GM12878 (cell line): ENCODE data around the gene MISP3. TPM values are rescaled to one million over a fixed set of nuclear protein-coding genes. Genes with fewer than 3 reads are reported as not detected.

Experiments
- BACH1 ChIP-seq: fragments of 450-650 bp; IDR thresholded peaks from 2 replicates; pipeline ENCODE4 v1.6.1; 2017; ENCODE audit warnings: mild to moderate bottlenecking, borderline replicate concordance
- BMI1 ChIP-seq: fragments of 450-650 bp; IDR thresholded peaks from 2 replicates; pipeline ENCODE4 v1.6.1; 2016; ENCODE audit warnings: mild to moderate bottlenecking, moderate library complexity, borderline replicate concordance
- CREM ChIP-seq: IDR thresholded peaks from 2 replicates; pipeline ENCODE4 v1.6.1; 2014; ENCODE audit warnings: antibody characterized with exemption, low read depth
- ESRRA ChIP-seq: IDR thresholded peaks from 2 replicates; pipeline ENCODE4 v1.6.1; 2012; ENCODE audit warnings: mild to moderate bottlenecking, low read length, improper control_type of control experiment
- ETV6 ChIP-seq, 2 experiments: fragments of 450-650 bp in 1 of 2; IDR thresholded peaks in 1 of 2; conservative IDR thresholded peaks in 1 of 2; 2 replicates each; pipeline ENCODE4 v1.6.1; 2014; ENCODE audit warnings: antibody characterized with exemption in 1 of 2, borderline replicate concordance in 1 of 2, low read depth in 1 of 2, mild to moderate bottlenecking in 1 of 2, moderate library complexity in 1 of 2
- HDAC6 ChIP-seq: fragments of 200-600 bp; sonication (generic); IDR thresholded peaks from one replicate; pipeline ENCODE4 v1.8.0; 2017; ENCODE audit warnings: antibody characterized with exemption; ENCODE audit not compliant: unreplicated experiment
- HSF1 ChIP-seq: fragments of 150-350 bp; IDR thresholded peaks from 2 replicates; pipeline ENCODE4 v1.6.1; 2014; ENCODE audit warnings: mild to moderate bottlenecking, low read depth, low read length
- MYC ChIP-seq: IDR thresholded peaks from 2 replicates; pipeline ENCODE4 v1.6.1; 2011; ENCODE audit warnings: mild to moderate bottlenecking, low read length, moderate library complexity, inconsistent platforms; ENCODE audit not compliant: insufficient read depth, insufficient replicate concordance, insufficient read length, severe bottlenecking
- NFXL1 ChIP-seq: fragments of 450-650 bp; IDR thresholded peaks from 2 replicates; pipeline ENCODE4 v1.6.1; 2017; ENCODE audit warnings: antibody characterized with exemption, mild to moderate bottlenecking, borderline replicate concordance
- NFYB ChIP-seq: IDR thresholded peaks from 2 replicates; pipeline ENCODE4 v1.6.1; 2011; ENCODE audit warnings: low read depth, mild to moderate bottlenecking, low read length, improper control_type of control experiment, moderate library complexity; ENCODE audit not compliant: insufficient read depth
- POLR2A ChIP-seq: IDR thresholded peaks from 2 replicates; pipeline ENCODE4 v1.6.1; 2011; ENCODE audit warnings: low read depth, mild to moderate bottlenecking, low read length
- RAD51 ChIP-seq: fragments of 450-650 bp; IDR thresholded peaks from 2 replicates; pipeline ENCODE4 v1.6.1; 2016; ENCODE audit warnings: moderate library complexity, mild to moderate bottlenecking, inconsistent platforms
- RUNX3 ChIP-seq: IDR thresholded peaks from 2 replicates; pipeline ENCODE4 v1.6.1; 2012; ENCODE audit warnings: low read length, inconsistent platforms
- SIN3A ChIP-seq: IDR thresholded peaks from 2 replicates; pipeline ENCODE4 v1.6.1; 2012; ENCODE audit warnings: low read depth, low read length, improper control_type of control experiment
- SIX5 ChIP-seq: IDR thresholded peaks from 2 replicates; pipeline ENCODE4 v1.6.1; 2011; ENCODE audit warnings: mild to moderate bottlenecking, low read depth, low read length, moderate library complexity; ENCODE audit not compliant: severe bottlenecking
- SP1 ChIP-seq: IDR thresholded peaks from one replicate; pipeline ENCODE4 v1.6.1; 2011; ENCODE audit warnings: low read depth, low read length
- TCF3 ChIP-seq: IDR thresholded peaks from 2 replicates; pipeline ENCODE4 v1.6.1; 2012; ENCODE audit warnings: low read depth, mild to moderate bottlenecking, low read length, borderline replicate concordance; ENCODE audit not compliant: insufficient read depth
- YY1 ChIP-seq: IDR thresholded peaks from 2 replicates; pipeline ENCODE4 v1.6.1; 2011; ENCODE audit warnings: low read depth, mild to moderate bottlenecking, low read length
- ZBTB11 ChIP-seq: fragments of 450-650 bp; formaldehyde crosslinking; IDR thresholded peaks from 2 replicates; pipeline ENCODE4 v1.5.0; 2022; ENCODE audit warnings: mild to moderate bottlenecking, missing genetic modification characterization
- polyA plus RNA-seq, 11 experiments: library from polyadenylated mRNA; depleted of rRNA in 4 of 11; unstranded in 6 of 11; stranded (reverse) in 5 of 11; fragments of >200 nt; fragmentation: Nextera tagmentation in 4 of 11; fragmentation: Illumina TruSeq in 1 of 11; extraction: Ambion mirVana in 4 of 11; extraction: Trizol in 1 of 11; gene quantifications; 1 replicate in 1 of 11; 2 replicates in 10 of 11; pipeline versions ENCODE4 v1.2.1 to v1.2.3, GENCODE V29; 2011 to 2016; ENCODE audit warnings: inconsistent platforms in 2 of 11, missing spikeins in 2 of 11, low read depth in 1 of 11
- total RNA-seq, 4 experiments: library from RNA; depleted of rRNA in 3 of 4; stranded (reverse); fragments of >200 nt in 3 of 4; fragmentation: Illumina TruSeq in 1 of 4; extraction: Trizol in 1 of 4; gene quantifications; 2 replicates each; pipeline versions ENCODE4 v1.2.1 to v1.2.3, GENCODE V29; 2013 to 2021
- TF ChIP-seq, protein P1 (sequence below): IDR thresholded peaks from 2 replicates; pipeline ENCODE4 v1.6.1; 2011; ENCODE audit warnings: low read depth, low read length, improper control_type of control experiment, borderline replicate concordance
- TF ChIP-seq, protein P2 (sequence below): IDR thresholded peaks from 2 replicates; pipeline ENCODE4 v1.6.1; 2011; ENCODE audit warnings: borderline replicate concordance, low read depth, mild to moderate bottlenecking, moderate library complexity, low read length; ENCODE audit not compliant: insufficient read depth, poor library complexity, severe bottlenecking

Gene MISP3
- total and polyA plus RNA-seq, 10 of the 15 experiments (the other 5 are each of a cell fraction or from before 2014, with no cell fraction given) = 0.07 to 1.4 (median 0.64) TPM

GRCh38 chr19:14081797-14082674 is 9.4 kb downstream of the MISP3 start (continued):
- TF ChIP-seq BACH1 (no peak), NFYB (no peak), NFXL1 (0 out of 2 replicates have a peak, but pooled peaks have one; percentile 75), TCF3 (no peak), ZBTB11 (CRISPR knock-in tag) (no peak), MYC (no peak), RUNX3 (peak; percentile 49; the same call in 1 of the 2 replicates), SIN3A (0 out of 2 replicates have a peak, but pooled peaks have one; percentile 1), BMI1 (no peak), HDAC6 (no peak), ETV6 (conservative IDR thresholded peaks at IDR 0.05 in 1 of 2, IDR thresholded peaks at IDR 0.05 in 1 of 2; ENCODE audit: borderline replicate concordance in 1 of 2, low read depth in 1 of 2) (no peak), HSF1 (no peak), RAD51 (no peak), SP1 (no peak), CREM (no peak), YY1 (peak; percentile 71), POLR2A (peak; percentile 54), ESRRA (0 out of 2 replicates have a peak, but pooled peaks have one; percentile 3), SIX5 (no peak)
- TF ChIP-seq, protein P1, sequence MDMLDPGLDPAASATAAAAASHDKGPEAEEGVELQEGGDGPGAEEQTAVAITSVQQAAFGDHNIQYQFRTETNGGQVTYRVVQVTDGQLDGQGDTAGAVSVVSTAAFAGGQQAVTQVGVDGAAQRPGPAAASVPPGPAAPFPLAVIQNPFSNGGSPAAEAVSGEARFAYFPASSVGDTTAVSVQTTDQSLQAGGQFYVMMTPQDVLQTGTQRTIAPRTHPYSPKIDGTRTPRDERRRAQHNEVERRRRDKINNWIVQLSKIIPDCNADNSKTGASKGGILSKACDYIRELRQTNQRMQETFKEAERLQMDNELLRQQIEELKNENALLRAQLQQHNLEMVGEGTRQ = no peak
- TF ChIP-seq, protein P2, sequence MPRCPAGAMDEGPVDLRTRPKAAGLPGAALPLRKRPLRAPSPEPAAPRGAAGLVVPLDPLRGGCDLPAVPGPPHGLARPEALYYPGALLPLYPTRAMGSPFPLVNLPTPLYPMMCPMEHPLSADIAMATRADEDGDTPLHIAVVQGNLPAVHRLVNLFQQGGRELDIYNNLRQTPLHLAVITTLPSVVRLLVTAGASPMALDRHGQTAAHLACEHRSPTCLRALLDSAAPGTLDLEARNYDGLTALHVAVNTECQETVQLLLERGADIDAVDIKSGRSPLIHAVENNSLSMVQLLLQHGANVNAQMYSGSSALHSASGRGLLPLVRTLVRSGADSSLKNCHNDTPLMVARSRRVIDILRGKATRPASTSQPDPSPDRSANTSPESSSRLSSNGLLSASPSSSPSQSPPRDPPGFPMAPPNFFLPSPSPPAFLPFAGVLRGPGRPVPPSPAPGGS = no peak
